ENCODE results near the gene NUP153.
"Not testable (repeated sequence)": the region's sequence is repeated elsewhere in the genome, so short reads cannot be mapped to it uniquely, and the experiment has no call there.

Gene NUP153

DNA sequence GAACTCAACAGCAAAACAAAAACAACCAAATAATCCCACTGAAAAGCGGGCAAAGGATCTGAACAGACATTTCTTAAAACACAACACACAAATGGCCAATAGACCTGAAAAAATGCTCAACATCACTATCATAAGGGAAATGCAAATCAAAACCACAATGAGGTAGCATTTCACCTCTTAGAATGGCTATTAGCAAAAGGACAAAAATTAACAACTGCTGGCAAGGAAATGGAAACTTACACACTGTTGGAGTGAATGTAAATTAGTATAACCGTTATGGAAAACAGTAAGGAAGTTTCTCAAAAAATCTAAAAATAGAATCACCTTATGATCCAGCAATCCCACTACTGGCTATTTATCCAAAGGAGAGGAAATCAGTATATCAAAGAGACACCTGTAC is 85.7 kb downstream of the NUP153 start:
- DNase-seq (ENCODE audit: extremely low read depth in 1 of 2, low read depth in 1 of 2): no peak

DNA sequence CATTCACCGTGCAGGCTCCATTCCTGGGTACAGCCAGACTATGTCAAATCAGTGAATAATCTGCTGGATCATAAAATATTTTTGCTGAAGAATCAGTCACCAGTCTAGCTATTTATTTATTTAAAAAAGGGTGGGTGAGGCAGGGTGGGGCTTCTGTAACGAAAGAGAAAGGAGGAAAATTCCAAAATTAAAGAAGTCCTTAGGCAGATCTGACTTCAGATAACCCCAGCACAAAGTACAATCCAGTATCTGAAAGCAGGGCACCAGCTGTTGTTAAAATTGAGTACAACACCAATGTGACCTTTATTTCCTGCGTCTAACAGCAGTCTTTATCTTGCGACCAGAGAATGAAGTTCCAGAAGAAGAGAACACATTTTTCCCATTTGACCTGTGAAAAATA is 90.9 kb downstream of the NUP153 start:
- no peak for DNase-seq (ENCODE audit: extremely low read depth in 1 of 2, low read depth in 1 of 2)

DNA sequence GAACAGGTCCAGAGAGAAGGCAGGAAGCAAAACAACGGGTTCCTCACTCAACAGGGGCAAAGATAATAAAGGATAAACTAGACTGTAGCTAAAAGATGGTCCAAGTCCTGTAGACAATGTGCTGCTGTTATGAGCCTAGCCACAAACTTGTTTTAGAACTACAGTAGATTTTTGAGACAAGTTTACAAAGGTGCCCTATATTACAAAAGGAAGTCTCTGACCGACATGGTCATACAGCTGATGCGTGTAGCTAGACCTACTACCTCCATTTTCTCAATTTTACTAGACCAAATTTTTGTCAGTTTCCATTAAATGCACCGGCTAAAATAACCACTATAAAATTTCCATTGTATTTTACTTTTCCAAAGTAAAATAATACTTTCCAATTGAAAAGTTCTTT is 94.7 kb downstream of the NUP153 start:
- no peak for DNase-seq (ENCODE audit: extremely low read depth in 1 of 2, low read depth in 1 of 2)

DNA sequence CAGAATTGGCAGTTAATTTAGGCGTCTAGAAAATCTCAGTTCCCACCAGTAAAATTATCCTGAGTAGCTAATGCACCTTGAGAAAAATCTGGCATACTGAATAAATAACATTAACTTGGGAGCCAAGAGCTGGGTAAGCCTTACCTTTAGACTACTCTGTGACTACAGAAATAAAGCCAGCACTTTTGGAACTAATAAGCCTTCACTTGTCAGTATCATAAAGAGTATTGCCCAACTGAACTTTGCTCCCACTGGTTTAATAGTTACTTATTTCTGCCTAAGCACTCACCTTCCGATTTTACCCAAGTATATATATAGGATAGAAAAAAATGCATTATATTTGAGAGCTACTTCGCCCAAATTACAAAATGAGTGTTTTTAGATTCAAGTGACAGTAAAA is 95.9 kb downstream of the NUP153 start:
- no peak for DNase-seq (ENCODE audit: extremely low read depth in 1 of 2, low read depth in 1 of 2)

DNA sequence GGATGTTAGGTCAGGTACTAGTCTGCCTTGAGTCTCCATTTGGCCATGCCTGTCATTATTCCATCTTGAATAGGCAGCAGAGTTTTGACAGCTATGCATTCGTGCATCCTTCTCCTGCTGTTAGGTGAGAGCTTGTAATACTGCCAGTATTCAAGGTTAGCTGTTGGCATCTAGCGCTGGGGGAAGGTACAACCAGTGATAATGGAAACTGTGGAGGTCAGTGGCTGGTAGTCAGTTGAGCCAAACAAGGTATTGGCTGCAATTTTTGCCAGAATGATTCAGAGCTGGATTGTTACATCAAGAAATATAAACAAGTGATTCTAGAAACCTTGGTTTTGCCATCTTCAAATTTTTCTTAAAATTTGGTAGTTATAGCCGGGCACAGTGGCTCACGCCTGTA is 100.1 kb downstream of the NUP153 start:
- no peak for DNase-seq (ENCODE audit: extremely low read depth in 1 of 2, low read depth in 1 of 2)

DNA sequence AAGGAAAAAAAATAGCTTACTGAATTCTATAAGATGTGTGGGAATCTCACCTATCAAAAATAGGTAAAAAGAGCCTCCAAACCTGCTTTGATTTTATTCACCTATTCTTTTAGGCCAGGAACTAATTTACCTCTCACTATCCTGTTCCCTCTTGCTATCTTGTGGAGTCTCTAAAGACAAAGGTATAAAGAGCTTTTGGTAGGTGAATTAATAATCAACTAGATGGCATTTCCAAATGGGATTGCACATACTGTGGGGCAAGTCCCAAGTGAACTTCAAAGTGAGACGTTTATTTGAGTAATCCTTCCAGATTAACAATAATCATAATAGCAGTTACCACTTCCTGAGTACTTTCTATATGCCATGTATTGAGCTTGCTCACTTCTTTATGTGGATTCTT is 103.8 kb downstream of the NUP153 start:
- DNase-seq (ENCODE audit: extremely low read depth in 1 of 2, low read depth in 1 of 2): no peak

DNA sequence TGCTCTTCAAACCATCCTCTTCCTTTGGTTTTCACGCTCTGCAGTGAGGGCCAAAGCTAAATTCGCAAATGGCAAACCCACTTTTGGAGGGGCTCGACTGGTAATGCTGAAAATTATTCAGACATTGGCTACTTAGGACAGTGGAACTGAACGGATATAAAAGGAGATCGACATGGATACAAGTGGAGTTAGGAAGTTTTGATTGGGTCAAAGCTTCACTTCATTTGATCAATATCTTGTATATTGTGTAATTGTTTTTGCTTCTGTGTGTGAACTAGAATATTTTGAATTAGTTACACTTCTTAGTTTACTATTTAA is 105.4 kb downstream of the NUP153 start:
- DNase-seq (ENCODE audit: extremely low read depth in 1 of 2, low read depth in 1 of 2): no peak

DNA sequence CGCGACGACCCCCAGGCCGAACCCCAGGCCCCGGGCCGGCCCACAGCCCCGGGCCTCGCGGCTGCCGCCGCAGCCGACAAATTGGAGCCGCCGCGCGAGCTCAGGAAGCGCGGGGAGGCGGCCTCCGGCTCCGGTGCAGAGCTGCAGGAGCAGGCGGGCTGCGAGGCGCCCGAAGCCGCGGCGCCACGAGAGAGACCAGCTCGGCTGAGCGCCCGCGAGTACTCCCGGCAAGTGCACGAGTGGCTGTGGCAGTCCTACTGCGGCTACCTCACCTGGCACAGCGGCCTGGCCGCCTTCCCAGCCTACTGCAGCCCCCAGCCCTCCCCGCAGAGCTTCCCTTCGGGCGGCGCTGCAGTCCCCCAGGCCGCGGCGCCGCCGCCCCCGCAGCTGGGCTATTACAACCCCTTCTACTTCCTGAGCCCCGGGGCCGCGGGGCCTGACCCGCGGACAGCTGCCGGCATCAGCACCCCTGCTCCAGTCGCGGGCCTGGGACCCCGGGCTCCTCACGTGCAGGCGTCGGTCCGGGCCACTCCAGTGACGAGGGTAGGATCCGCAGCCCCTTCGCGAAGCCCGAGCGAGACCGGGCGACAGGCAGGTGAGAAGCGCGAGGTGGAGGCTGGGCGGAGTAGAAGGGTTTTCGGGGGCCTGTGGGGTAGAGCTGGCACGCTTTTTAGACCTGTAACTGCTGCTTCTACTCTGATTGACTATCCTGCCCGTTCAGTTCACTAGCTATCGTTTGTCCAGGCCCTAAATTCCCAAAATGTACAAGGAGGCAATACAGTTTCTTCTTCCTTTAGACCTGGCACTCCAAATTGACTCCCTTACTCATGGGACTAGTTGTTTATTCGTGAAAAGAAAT is 106.0 kb downstream of the NUP153 start:
- DNase-seq (ENCODE audit: extremely low read depth in 1 of 2, low read depth in 1 of 2): peak in 1 of 2 donors; percentile 10

DNA sequence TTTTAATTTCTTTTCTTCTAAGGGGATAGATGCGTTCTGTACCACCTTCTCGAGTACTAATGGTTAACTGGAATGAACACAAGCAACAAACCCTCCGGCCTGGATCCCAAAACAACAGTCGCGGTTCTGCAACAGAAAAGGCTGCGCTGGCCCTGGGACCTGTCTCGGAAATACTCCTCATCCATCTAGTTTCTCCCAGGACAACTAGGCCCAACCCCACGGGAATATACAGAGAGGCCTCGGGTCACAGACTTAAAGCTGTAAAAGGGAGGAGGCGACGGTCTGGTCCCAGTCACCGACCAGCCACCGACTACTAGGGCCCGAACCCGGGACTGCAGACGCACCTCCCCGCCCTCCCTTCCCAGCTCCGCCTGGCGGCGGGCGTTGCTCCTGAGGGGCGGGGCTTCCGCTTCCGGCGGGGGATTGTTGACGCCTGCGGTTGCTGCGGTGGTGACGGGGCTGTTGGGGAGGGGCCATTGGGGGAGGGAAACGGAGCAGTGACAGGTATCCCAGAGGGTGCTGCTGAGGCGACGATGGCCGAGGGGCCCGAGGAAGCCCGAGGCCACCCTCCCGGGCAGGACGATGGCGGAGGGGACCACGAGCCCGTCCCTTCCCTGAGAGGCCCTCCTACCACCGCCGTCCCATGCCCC is 106.7 kb downstream of the NUP153 start, which contains the start of gene FAM8A1:
Gene FAM8A1, plus strand, starts transcription at position 426 of the 650 bp plus-strand sequence. Its CDS starts 108 bp downstream, at position 534.
- DNase-seq (ENCODE audit: extremely low read depth in 1 of 2, low read depth in 1 of 2): peak; percentile 91 to 93

DNA sequence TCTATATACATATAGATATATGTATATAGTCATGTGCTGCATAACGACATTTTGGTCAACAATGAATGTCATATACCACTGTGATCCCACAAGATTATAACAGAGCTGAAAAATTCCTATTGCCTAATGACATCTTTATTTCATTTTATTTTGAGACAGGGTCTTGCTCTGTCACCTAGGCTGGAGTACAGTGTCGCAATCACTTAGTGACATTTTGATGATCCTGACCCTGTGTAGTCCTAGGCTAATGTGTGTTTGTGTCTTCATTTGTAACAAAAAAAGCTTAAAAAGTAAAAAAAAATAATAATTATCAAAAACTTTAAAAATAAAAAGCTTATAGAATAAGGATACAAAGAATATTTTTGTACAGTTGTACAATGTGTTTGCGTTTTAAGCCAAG is 110.6 kb downstream of the NUP153 start:
- DNase-seq (ENCODE audit: extremely low read depth in 1 of 2, low read depth in 1 of 2): no peak

DNA sequence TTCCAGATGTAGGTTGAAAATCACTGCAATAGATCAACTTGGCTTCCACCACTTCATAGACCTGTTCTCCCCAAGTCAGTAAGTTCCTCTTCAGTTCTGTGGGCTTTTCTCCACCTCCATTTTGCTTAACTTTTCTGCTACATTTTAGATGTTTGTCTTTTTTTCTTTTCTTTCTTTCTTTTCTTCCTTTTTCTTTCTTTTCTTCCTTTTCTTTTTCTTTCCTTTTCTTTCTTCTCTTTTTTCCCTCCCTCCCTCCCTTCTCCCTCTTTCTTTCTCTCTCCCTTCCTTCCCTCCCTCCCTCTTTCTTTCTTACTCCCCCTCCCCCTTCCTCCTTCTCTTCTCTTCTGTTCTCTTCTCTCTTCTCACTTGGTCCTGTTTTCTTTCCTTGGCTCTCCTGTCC is 113.5 kb downstream of the NUP153 start:
- no peak for DNase-seq (ENCODE audit: extremely low read depth in 1 of 2, low read depth in 1 of 2)

DNA sequence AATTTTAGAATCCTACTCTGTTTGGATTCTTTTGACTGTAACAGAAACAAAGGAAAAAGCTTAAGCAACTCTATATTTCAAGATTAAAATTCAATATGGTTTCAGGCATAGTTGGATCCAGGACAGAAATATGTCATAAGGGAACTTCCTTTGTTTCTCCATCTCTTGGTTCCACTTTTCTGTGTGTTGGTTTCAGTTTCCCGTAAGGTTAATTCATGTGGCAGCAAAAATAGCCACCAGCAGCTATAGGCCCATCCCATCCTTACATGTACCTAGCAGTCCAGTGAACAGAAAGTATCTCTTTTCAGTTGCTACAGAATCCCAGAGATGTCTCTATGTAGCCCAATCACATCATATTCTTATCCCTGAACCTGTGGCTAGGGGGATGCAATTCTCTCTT is 115.4 kb downstream of the NUP153 start:
- no peak for DNase-seq (ENCODE audit: extremely low read depth in 1 of 2, low read depth in 1 of 2)

DNA sequence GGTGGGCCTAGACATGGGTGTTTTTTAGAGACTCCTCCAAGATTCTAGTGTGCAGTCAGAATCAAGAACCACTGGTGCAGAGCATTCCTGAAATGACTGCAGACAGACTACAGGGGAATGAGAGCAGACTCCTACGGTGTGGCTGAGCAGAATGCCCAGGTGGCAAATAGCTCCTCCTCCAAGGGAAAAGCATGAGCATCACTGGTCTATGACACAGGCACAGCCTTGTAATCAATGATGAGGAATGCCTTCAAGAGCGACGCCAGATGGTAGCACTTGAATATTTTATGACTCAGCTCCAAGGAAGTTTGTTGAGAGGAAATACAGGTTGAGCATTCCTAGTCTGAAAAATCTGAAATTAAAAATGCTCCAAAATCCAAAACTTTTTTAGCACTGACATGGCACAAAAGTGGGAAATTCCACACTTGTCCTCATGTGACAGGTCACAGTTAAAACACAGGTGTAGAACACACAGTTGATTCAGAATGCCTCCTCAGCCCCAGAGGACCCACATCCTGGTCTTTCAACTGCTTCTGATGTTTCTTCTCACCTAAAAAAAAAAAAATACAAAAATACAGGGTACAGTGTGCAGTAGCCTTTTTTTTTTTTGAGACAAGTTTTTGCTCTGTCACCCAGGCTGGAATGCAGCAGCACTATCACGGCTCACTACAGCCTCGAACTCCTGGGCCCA is 117.2 kb downstream of the NUP153 start:
- no peak for DNase-seq (ENCODE audit: extremely low read depth in 1 of 2, low read depth in 1 of 2)

DNA sequence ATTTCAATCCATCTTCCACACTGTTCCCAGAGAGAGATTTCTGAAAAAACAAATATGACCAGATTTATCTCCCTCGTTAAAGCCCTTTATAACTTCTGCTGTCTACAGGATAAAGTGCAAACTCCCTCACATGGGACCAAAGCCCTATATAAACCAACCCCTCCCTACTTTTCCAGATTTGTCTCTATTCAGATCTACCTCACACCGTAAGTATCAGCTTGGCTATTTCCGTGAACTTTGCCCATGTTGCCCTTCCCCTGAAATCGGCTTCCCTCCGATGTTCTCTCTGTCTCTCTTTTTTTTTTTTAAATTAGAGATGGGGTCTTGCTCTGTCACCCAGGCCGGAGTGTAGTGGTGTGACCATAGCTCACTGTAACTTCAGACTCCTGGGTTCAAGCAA is 118.7 kb downstream of the NUP153 start:
- DNase-seq (ENCODE audit: extremely low read depth in 1 of 2, low read depth in 1 of 2): no peak

DNA sequence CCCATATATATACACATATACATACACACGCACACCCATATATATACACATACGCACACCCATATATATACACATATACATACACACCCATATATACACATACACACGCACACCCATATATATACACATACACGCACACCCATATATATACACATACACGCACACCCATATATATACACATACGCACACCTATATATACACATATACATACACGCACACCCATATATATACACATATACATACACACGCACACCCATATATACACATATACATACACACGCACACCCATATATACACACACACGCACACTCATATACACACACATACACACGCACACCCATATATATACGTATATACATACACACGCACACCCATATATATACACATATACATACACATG is 120.1 kb downstream of the NUP153 start:
- not testable (repeated sequence) for DNase-seq (ENCODE audit: extremely low read depth in 1 of 2, low read depth in 1 of 2)

DNA sequence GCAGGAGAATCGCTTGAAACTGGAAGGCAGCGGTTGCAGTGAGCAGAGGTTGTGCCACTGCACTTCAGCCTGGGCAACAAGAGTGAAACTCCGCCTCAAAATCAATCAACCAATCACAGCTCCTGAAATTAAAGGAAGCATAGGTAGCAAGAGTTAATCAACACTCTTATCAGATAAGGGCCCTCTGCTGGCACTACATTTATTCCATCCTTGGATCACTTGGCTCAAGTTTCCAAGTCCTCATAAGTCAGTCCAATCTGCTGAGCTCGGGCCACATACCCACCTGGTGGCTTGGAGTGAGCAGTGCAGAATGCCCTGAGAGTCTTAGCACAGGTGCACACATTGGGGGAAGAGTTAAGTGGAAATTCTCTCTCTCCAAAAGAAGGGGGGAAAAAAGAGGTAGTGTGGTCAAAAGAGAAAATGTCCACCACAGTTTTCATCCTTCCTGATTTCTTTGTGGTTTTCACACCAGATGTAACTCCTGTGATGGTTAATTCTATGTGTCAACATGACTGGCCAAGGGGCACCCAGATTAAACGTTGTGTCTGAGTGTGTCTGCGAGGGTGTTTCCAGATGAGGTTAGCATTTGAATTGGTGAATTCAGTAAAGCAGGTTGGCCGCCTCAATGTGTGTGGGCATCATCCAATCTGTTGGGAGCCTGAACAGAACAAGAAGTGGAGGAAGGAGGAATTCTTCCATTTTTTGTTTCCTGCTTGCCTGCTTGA is 120.8 kb downstream of the NUP153 start:
- DNase-seq (ENCODE audit: extremely low read depth in 1 of 2, low read depth in 1 of 2): no peak

DNA sequence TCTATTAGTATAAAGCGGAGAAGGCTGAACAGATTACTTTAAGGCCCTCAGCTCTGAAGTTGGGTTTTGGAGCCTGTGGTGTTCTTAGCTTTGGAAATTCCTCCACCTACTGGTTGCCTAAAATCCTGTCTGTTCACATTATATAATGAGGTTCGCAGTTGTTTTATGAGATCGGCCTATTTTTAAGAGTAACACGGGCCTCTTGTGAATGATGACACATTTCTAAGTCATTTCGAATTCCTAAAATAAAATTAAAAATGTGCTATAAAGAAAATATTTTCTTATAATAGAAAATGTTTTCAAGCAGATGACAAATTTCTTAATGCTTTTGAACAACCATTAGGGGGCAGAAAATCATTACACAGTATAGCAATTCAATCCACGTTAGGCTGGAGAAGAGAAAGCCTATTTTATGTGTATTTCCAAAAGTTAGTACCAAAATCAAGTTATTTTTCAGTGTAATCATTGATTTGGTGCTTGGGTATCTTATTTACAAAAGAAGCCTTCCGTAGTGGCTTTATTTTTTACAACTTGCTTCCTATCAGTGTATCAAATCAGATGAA is 122.4 kb downstream of the NUP153 start:
- no peak for DNase-seq (ENCODE audit: extremely low read depth in 1 of 2, low read depth in 1 of 2)

DNA sequence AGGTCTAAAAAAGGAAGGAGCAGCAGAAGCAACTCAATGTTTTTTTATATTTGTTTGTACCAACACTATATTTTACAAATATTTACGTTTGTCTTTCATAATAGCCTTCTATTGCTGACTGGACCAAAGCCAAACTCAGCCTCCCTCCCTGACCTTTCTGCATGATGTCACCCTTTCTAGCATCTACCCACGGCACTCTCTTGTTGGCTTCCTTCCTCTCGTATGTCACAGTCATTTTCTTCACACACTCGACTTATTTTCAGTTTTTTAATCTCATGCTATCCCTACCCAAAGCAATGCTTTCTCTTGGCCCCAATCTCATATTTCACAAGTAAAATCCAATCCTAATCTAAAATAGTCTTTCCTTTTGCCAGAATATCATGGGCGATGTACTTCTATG is 122.9 kb downstream of the NUP153 start:
- DNase-seq (ENCODE audit: extremely low read depth in 1 of 2, low read depth in 1 of 2): no peak

DNA sequence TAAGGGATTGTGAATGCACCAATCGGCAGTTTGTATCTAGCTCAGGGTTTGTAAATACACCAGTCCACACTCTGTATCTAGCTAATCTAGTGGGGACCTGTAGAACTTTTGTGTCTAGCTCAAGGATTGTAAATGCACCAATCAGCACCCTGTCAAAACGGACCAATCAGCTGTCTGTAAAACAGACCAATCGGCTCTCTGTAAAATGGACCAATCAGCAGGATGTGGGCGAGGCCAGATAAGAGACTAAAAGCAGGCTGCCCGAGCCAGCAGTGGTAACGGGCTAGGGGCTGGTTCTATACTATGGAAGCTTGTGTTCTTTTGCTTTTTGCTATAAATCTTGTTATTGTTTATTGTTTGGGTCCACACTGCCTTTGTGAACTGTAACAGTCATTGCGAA is 125.4 kb downstream of the NUP153 start:
- DNase-seq (ENCODE audit: extremely low read depth in 1 of 2, low read depth in 1 of 2): not testable (repeated sequence)

DNA sequence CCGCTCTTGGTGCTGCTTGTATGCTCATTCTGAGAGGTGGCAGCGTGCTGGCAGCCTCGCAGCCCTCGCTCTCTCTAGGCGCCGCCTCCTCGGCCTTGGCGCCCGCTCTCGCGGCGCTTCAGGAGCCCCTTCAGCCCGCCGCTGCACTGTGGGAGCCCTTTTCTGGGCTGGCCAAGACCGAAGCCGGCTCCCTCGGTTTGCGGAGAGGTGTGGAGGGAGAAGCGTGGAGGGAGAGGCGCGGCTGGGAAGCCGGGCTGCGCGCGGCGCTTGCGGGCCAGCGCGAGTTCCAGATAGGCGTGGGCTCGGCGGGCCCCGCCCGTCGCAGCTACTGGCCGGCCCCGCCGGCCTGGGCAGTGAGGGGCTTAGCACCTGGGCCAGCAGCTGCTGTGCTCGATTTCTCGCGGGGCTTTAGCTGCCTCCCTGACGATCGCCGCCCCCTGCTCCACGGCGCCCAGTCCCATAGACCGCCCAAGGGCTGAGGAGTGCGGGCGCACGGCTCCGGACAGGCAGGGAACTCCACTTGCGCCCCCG is 126.1 kb downstream of the NUP153 start:
- DNase-seq (ENCODE audit: extremely low read depth in 1 of 2, low read depth in 1 of 2): no peak

DNA sequence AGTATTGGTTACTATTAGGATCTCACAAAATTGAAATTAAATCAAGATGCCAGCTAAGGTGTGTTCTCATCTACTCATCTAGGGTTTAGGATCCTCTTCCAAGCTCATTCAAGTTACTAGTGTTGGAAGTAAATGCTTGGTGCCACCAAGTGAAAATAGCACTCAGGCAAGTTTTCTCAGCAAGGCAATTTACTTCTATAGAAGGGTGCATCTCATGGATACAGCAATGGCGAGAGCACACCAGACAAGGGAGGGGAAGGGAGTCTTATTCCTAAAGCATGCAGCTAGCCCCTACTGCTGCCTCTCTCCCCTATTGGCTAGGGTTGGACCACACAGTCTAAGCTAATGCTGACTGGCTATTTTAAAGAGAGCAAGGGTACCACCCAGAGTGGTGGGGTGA is 129.7 kb downstream of the NUP153 start:
- DNase-seq (ENCODE audit: extremely low read depth in 1 of 2, low read depth in 1 of 2): no peak

Measured in stimulated activated CD8-positive, alpha-beta memory T cell treated with anti-CD3 and anti-CD28 coated beads, Interleukin-7, amount 100 ng/mL, for 48 hours (primary cell).